CD14-positive monocyte (primary cell): ENCODE results near the gene TNFRSF13B. TPM values are rescaled to one million over a fixed set of nuclear protein-coding genes. Genes with fewer than 3 reads are reported as not detected.

Experiments used
- DNase-seq, 3 donors: peaks; one replicate each; pipeline ENCODE4 v3.0.0-alpha.2; 2011 to 2022
- H2AFZ ChIP-seq: 2 replicates; pipeline ENCODE4 v1.6.0; 2012; ENCODE audit warnings: mild to moderate bottlenecking, low read depth, low read length, inconsistent platforms; ENCODE audit not compliant: insufficient read depth, poor library complexity, severe bottlenecking
- H3K27ac ChIP-seq, 2 donors: 1 replicate in 1 of 2; 2 replicates in 1 of 2; pipeline ENCODE4 v1.5.1; 2012 to 2013; ENCODE audit warnings: low read length in 2 of 2, control low read depth in 1 of 2, inconsistent platforms in 1 of 2, low read depth in 1 of 2, mild to moderate bottlenecking in 1 of 2
- H3K27me3 ChIP-seq, 2 donors: one replicate each; pipeline versions ENCODE4 v1.6.0 to v1.6.1; 2011 to 2013; ENCODE audit warnings: low read length in 2 of 2; ENCODE audit not compliant: control insufficient read depth in 2 of 2, insufficient read depth in 2 of 2
- H3K36me3 ChIP-seq, 2 donors: replicated peaks in 1 of 2; 1 replicate in 1 of 2; 2 replicates in 1 of 2; pipeline versions ENCODE4 v1.5.1 to v1.6.1; 2012 to 2013; ENCODE audit warnings: low read length in 2 of 2, control low read depth in 1 of 2, inconsistent platforms in 1 of 2, mild to moderate bottlenecking in 1 of 2; ENCODE audit not compliant: insufficient read depth in 2 of 2, control insufficient read depth in 1 of 2
- H3K4me1 ChIP-seq, 2 donors: 1 replicate in 1 of 2; 2 replicates in 1 of 2; pipeline versions ENCODE4 v1.5.1 to v1.6.1; 2012 to 2013; ENCODE audit warnings: low read length in 2 of 2, control low read depth in 1 of 2, inconsistent platforms in 1 of 2, mild to moderate bottlenecking in 1 of 2, moderate library complexity in 1 of 2; ENCODE audit not compliant: insufficient read depth in 2 of 2, control insufficient read depth in 1 of 2
- H3K4me2 ChIP-seq: replicated peaks from 2 replicates; pipeline ENCODE3; 2012; ENCODE audit warnings: low read length, moderate library complexity, mild to moderate bottlenecking; ENCODE audit not compliant: poor library complexity, severe bottlenecking; ENCODE audit errors: extremely low read depth
- H3K4me3 ChIP-seq, 3 experiments: fragments of 200-600 bp in 1 of 3; sonication (generic) in 1 of 3; replicated peaks in 1 of 3; 1 replicate in 2 of 3; 2 replicates in 1 of 3; pipeline ENCODE4 v1.5.1; 2011 to 2013; ENCODE audit warnings: low read length in 3 of 3, mild to moderate bottlenecking in 3 of 3, control low read depth in 2 of 3, low read depth in 2 of 3, inconsistent platforms in 1 of 3, moderate library complexity in 1 of 3
- H3K79me2 ChIP-seq: 2 replicates; pipeline ENCODE4 v1.6.0; 2012; ENCODE audit warnings: mild to moderate bottlenecking, control low read depth, inconsistent platforms, low read length, moderate library complexity; ENCODE audit not compliant: insufficient read depth
- H3K9ac ChIP-seq: 2 replicates; pipeline ENCODE4 v1.6.0; 2017; ENCODE audit warnings: low read length, mild to moderate bottlenecking; ENCODE audit not compliant: insufficient read depth, poor library complexity, severe bottlenecking
- H3K9me3 ChIP-seq, 2 donors: replicated peaks in 1 of 2; 1 replicate in 1 of 2; 2 replicates in 1 of 2; pipeline versions ENCODE4 v1.5.1 to v1.6.1; 2012 to 2013; ENCODE audit warnings: low read length in 2 of 2, control low read depth in 1 of 2; ENCODE audit not compliant: control insufficient read depth in 1 of 2, insufficient read depth in 1 of 2
- H4K20me1 ChIP-seq: 2 replicates; pipeline ENCODE4 v1.6.0; 2012; ENCODE audit warnings: mild to moderate bottlenecking, low read length, control low read depth, moderate library complexity; ENCODE audit not compliant: insufficient read depth
- H3K27ac Mint-ChIP-seq, 7 donors: one replicate each; pipeline ENCODE4 v1.8.0; 2020; ENCODE audit warnings: mild to moderate bottlenecking in 7 of 7, mixed read lengths in 7 of 7, moderate library complexity in 6 of 7, inconsistent platforms in 2 of 7
- H3K27me3 Mint-ChIP-seq, 3 donors: one replicate each; pipeline ENCODE4 v1.8.0; 2021 to 2022; ENCODE audit warnings: low read depth in 3 of 3, mild to moderate bottlenecking in 3 of 3, mixed read lengths in 3 of 3, moderate library complexity in 3 of 3, inconsistent platforms in 1 of 3
- H3K36me3 Mint-ChIP-seq, 2 donors: one replicate each; pipeline ENCODE4 v1.8.0; 2020; ENCODE audit warnings: mixed read lengths in 2 of 2, inconsistent platforms in 1 of 2, mild to moderate bottlenecking in 1 of 2
- H3K4me1 Mint-ChIP-seq: one replicate; pipeline ENCODE4 v1.8.0; 2020; ENCODE audit warnings: mild to moderate bottlenecking, mixed read lengths
- H3K4me3 Mint-ChIP-seq, 2 donors: one replicate each; pipeline ENCODE4 v1.8.0; 2020; ENCODE audit warnings: mild to moderate bottlenecking in 2 of 2, mixed read lengths in 2 of 2, moderate library complexity in 1 of 2
- H3K9me3 Mint-ChIP-seq, 7 donors: one replicate each; pipeline ENCODE4 v1.8.0; 2020 to 2022; ENCODE audit warnings: mixed read lengths in 7 of 7, mild to moderate bottlenecking in 6 of 7, moderate library complexity in 6 of 7, inconsistent platforms in 2 of 7
- WGBS: methylation state at CpG from one replicate; pipeline ENCODE4 v1.1.5; 2013; ENCODE audit warnings: missing lambda C conversion rate; ENCODE audit not compliant: insufficient coverage; 5-methylcytosine and 5-hydroxymethylcytosine counted together
- intact Hi-C, 2 donors: fragments of 100-400 bp; cut with micrococcal nuclease; formaldehyde crosslinking; loops; one replicate each; pipeline versions ENCODE4 v1.15.0 to v1.15.1; 2023
- polyA plus RNA-seq, 3 donors: library from polyadenylated mRNA; depleted of rRNA in 1 of 3; unstranded in 2 of 3; stranded (reverse) in 1 of 3; fragments of 300-500 nt in 2 of 3; fragments of >200 nt in 1 of 3; fragmentation: Illumina TruSeq in 2 of 3; gene quantifications; 1 replicate in 2 of 3; 2 replicates in 1 of 3; pipeline ENCODE4 v1.2.3, GENCODE V29; 2012 to 2021
- TF ChIP-seq, protein P1 (sequence below): fragments of 200-600 bp; IDR thresholded peaks from one replicate; pipeline ENCODE4 v1.8.0; 2022; ENCODE audit warnings: antibody characterized with exemption, mild to moderate bottlenecking

Gene TNFRSF13B
- polyA plus RNA-seq, 3 donors, result 0.21 to 0.47 TPM; not detected in 1

DNA sequence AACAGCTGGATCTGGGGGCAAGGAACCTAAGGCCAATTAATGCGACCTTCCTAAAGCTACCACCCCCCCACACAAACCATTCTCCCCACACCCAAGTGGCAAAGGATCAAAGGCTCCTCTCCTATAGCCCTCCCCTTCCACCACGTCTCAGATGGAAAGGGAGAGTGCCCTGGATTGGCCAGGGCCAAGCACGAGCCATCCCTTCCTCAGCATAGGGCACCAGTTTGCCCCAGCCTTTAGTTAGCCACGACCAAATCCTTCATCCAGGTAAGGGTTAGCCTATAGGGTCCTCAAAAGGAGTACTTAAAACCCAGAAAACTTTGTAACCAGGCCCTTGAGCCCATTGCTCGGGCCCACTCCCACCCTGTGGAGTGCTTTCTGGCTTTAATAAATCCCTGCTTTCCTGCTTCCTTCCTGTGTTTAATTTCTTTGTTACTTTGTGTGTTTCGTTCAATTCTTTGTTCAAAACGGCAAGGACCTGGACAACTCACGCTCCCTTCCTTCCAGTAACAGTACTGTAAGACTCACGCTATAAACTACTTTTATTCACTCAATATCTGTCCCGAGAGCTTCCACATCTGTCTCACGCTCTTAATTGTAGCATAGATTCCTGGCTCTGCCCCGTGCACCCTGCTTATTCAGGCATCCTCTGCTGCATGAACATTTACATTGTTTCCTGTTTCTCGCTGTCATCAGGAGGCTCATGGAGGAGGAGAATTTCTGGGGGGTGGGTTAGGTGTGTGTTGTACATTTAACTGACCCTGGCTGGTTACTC, 62.3 kb downstream of the TNFRSF13B start:
- no peaks in the 10 kb centered on the region for H3K36me3 ChIP-seq
- H4K20me1 ChIP-seq, result no peaks in the 10 kb centered on the region
- Mint-ChIP-seq H3K4me1 (no peaks in the 10 kb centered on the region), H3K4me3 (no peak overlapping the region), H3K36me3 (no peaks in the 10 kb centered on the region), H3K27ac (no peak overlapping the region), H3K9me3 (peaks cover 0 to 2% (median 0%) of the 10 kb centered on the region in 7 donors), H3K27me3 (peaks cover 4 to 7% (median 7%) of the 10 kb centered on the region in 3 donors)
- no peak for DNase-seq
- H3K4me2 ChIP-seq, result no peak overlapping the region
- H3K79me2 ChIP-seq, result no peaks in the 10 kb centered on the region
- WGBS, result 68% methylated on average over 9 of the region's 13 CpGs
- intact Hi-C loops, result no loop called here
- no peaks in the 10 kb centered on the region for H3K4me1 ChIP-seq
- TF ChIP-seq, protein P1, sequence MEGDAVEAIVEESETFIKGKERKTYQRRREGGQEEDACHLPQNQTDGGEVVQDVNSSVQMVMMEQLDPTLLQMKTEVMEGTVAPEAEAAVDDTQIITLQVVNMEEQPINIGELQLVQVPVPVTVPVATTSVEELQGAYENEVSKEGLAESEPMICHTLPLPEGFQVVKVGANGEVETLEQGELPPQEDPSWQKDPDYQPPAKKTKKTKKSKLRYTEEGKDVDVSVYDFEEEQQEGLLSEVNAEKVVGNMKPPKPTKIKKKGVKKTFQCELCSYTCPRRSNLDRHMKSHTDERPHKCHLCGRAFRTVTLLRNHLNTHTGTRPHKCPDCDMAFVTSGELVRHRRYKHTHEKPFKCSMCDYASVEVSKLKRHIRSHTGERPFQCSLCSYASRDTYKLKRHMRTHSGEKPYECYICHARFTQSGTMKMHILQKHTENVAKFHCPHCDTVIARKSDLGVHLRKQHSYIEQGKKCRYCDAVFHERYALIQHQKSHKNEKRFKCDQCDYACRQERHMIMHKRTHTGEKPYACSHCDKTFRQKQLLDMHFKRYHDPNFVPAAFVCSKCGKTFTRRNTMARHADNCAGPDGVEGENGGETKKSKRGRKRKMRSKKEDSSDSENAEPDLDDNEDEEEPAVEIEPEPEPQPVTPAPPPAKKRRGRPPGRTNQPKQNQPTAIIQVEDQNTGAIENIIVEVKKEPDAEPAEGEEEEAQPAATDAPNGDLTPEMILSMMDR, result no peak
- no peak overlapping the region for H3K9ac ChIP-seq
- no peak overlapping the region for H3K27ac ChIP-seq
- no peak overlapping the region for H2AFZ ChIP-seq
- no peaks in the 10 kb centered on the region for H3K27me3 ChIP-seq
- no peak overlapping the region for H3K4me3 ChIP-seq
- H3K9me3 ChIP-seq, result no peaks in the 10 kb centered on the region

DNA sequence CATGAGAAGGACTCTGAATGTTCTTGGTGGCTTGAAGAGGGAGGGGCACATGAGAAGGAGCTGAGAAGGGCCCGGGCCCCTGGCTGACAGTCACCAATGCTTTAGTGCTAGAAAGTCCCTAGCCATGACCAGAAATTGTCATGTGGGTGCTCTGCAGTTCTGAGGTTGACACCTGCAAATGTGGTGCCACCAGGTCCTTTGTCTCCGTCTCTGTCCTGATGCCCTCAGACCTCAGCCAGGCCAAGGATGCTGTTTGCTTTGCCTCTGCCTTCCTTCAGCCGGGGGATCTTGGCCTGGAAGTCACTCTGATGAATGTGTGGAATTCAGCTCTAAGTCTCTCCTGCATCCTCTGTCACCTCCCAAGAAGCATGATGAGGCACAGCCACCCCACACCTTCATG, 63.6 kb downstream of the TNFRSF13B start:
- WGBS, result 86% methylated on average over 2 of the region's 3 CpGs
- Histone ChIP-seq H3K4me1 (no peaks in the 10 kb centered on the region), H3K4me2 (no peak overlapping the region), H3K9ac (no peak overlapping the region), H3K27me3 (no peaks in the 10 kb centered on the region), H2AFZ (no peak overlapping the region), H3K79me2 (no peaks in the 10 kb centered on the region), H3K36me3 (no peaks in the 10 kb centered on the region), H4K20me1 (no peaks in the 10 kb centered on the region), H3K9me3 (no peaks in the 10 kb centered on the region), H3K27ac (no peak overlapping the region), H3K4me3 (no peak overlapping the region)
- H3K36me3 Mint-ChIP-seq, result no peaks in the 10 kb centered on the region
- peaks cover 6 to 13% (median 7%) of the 10 kb centered on the region in 3 donors for H3K27me3 Mint-ChIP-seq
- peaks cover 0 to 2% (median 0%) of the 10 kb centered on the region in 7 donors for H3K9me3 Mint-ChIP-seq
- intact Hi-C loops, result no loop called here
- H3K4me3 Mint-ChIP-seq, result no peak overlapping the region
- TF ChIP-seq, protein P1, result no peak
- no peaks in the 10 kb centered on the region for H3K4me1 Mint-ChIP-seq
- DNase-seq, result no peak
- H3K27ac Mint-ChIP-seq, result no peak overlapping the region
